ENCODE results near the gene ZNF75A.

Gene ZNF75A

GRCh38 chr16:3305109-3306068 lies at the start of gene ZNF75A, which contains the start of gene TIGD7:
TSS of gene ZNF75A (plus strand) at chr16:3305497. CDS start at chr16:3308429, 2,932 bp downstream.
TSS of gene TIGD7 (minus strand) at chr16:3305430. CDS start at chr16:3300614, 4,816 bp downstream.
- CTCF ChIA-PET, result interaction anchor here (0.9 to 1.8 kb wide), 3 partner anchors 11 to 39 kb away, joined by 3 to 7 read pairs (median 3); no protein-coding TSS in a partner anchor
- POLR2A ChIA-PET, result interaction anchor here (1.0 kb wide), 1 partner anchor 96 kb away, joined by 3 read pairs; the partner anchor contains the start of gene ZNF174
- DNase-seq (ENCODE audit: extremely low spot score), result peak; percentile 91
- no peak for TF ChIP-seq CTCF (IDR thresholded peaks at IDR 0.05; ENCODE audit: control extremely low read depth, extremely low read depth, low read depth, missing control alignments)

- DNase-seq (ENCODE audit: extremely low spot score), result no peak
- ChIA-PET CTCF (no interaction called here), POLR2A (no interaction called here)
- TF ChIP-seq CTCF (IDR thresholded peaks at IDR 0.05; ENCODE audit: control extremely low read depth, extremely low read depth, low read depth, missing control alignments), result no peak
Observed at GRCh38 chr16:3256146-3256865, 49.0 kb upstream of the ZNF75A start, which contains the start of gene MEFV. TSS of gene MEFV (minus strand) at chr16:3256633. CDS start at chr16:3256587, 46 bp downstream.

GRCh38 chr16:3256866-3257465 lies 48.3 kb upstream of the ZNF75A start:
- no peak for DNase-seq (ENCODE audit: extremely low spot score)
- CTCF ChIA-PET, result no interaction called here
- no peak for TF ChIP-seq CTCF (IDR thresholded peaks at IDR 0.05; ENCODE audit: control extremely low read depth, extremely low read depth, low read depth, missing control alignments)
- POLR2A ChIA-PET, result no interaction called here

- TF ChIP-seq CTCF (IDR thresholded peaks at IDR 0.05; ENCODE audit: control extremely low read depth, extremely low read depth, low read depth, missing control alignments), result no peak
- ChIA-PET CTCF (no interaction called here), POLR2A (no interaction called here)
- no peak for DNase-seq (ENCODE audit: extremely low spot score)
Observed at GRCh38 chr16:3259836-3260235, 45.5 kb upstream of the ZNF75A start.

GRCh38 chr16:3262517-3262916 lies 42.8 kb upstream of the ZNF75A start:
- ChIA-PET POLR2A (no interaction called here), CTCF (interaction anchor here (0.9 kb wide), 1 partner anchor 9 kb away, joined by 3 read pairs; no protein-coding TSS in a partner anchor)
- no peak for TF ChIP-seq CTCF (IDR thresholded peaks at IDR 0.05; ENCODE audit: control extremely low read depth, extremely low read depth, low read depth, missing control alignments)
- no peak for DNase-seq (ENCODE audit: extremely low spot score)

Measured in GM10248 (cell line).